Gastrocnemius medialis (tissue), 4 donors: Measurements from ENCODE around the gene NKAPD1. TPM values are rescaled to one million over a fixed set of nuclear protein-coding genes. Genes with fewer than 3 reads are reported as not detected.
"Not testable (repeated sequence)": the region's sequence is repeated elsewhere in the genome, so short reads cannot be mapped to it uniquely, and the experiment has no call there.

Source experiments
- ATAC-seq, 2 donors: fragments of 150-250 bp; one replicate each; pipeline ENCODE4 v1.9.1; 2016
- DNase-seq, 2 donors: peaks; one replicate each; pipeline ENCODE4 v3.0.0-alpha.2; 2019
- H3K27ac ChIP-seq, 4 donors: fragments of 200-600 bp; sonication (generic); 1 replicate in 1 of 4; 2 replicates in 3 of 4; pipeline ENCODE4 v1.5.1; 2016 to 2018; ENCODE audit warnings: mild to moderate bottlenecking in 2 of 4, moderate library complexity in 1 of 4
- H3K27me3 ChIP-seq, 3 donors: fragments of 200-600 bp; sonication (generic) in 2 of 3; 1 replicate in 1 of 3; 2 replicates in 2 of 3; pipeline versions ENCODE4 v1.5.1 to v1.6.0; 2016 to 2019; ENCODE audit warnings: mild to moderate bottlenecking in 1 of 3, moderate library complexity in 1 of 3
- H3K36me3 ChIP-seq, 2 donors: fragments of 200-600 bp; sonication (generic) in 1 of 2; one replicate each; pipeline ENCODE4 v1.5.1; 2017 to 2018
- H3K4me1 ChIP-seq, 2 donors: fragments of 200-600 bp; sonication (generic) in 1 of 2; one replicate each; pipeline ENCODE4 v1.5.1; 2016 to 2017; ENCODE audit warnings: mild to moderate bottlenecking in 2 of 2
- H3K4me3 ChIP-seq, 4 donors: fragments of 200-600 bp; sonication (generic) in 3 of 4; 1 replicate in 1 of 4; 2 replicates in 3 of 4; pipeline ENCODE4 v1.5.1; 2016 to 2019; ENCODE audit warnings: mild to moderate bottlenecking in 2 of 4
- H3K9me3 ChIP-seq, 3 donors: fragments of 200-600 bp; sonication (generic) in 2 of 3; 1 replicate in 1 of 3; 2 replicates in 2 of 3; pipeline ENCODE4 v1.5.1; 2016 to 2019
- CTCF ChIP-seq, 5 experiments: fragments of 450-650 bp in 3 of 5; fragments of 200-600 bp in 2 of 5; sonication (generic) in 2 of 5; IDR thresholded peaks in 4 of 5; conservative IDR thresholded peaks in 1 of 5; 1 replicate in 4 of 5; 2 replicates in 1 of 5; pipeline ENCODE4 v1.5.1; 2016 to 2019; ENCODE audit warnings: antibody characterized with exemption in 5 of 5, mild to moderate bottlenecking in 3 of 5, moderate library complexity in 3 of 5
- POLR2A ChIP-seq, 2 donors: fragments of 450-650 bp; IDR thresholded peaks; one replicate each; pipeline ENCODE4 v1.6.1; 2017; ENCODE audit warnings: antibody characterized with exemption in 2 of 2, mild to moderate bottlenecking in 2 of 2, moderate library complexity in 2 of 2
- in situ Hi-C, 4 donors: fragments of 200-750 bp; cut with MboI; loops; one replicate each; pipeline versions ENCODE4 v1.15.0 to v1.8.0; 2017; ENCODE audit warnings: low sequenced_read_pairs in 4 of 4
- intact Hi-C: fragments of 100-400 bp; cut with DNase I; formaldehyde crosslinking; loops from one replicate; pipeline ENCODE4 v1.15.1; 2023; ENCODE audit warnings: low total_unique reads
- total RNA-seq, 4 donors: library from RNA; depleted of rRNA; stranded (reverse); fragments of >200 nt; gene quantifications; one replicate each; pipeline versions ENCODE4 v1.1.0 to v1.2.3, GENCODE V29; 2016

The NKAPD1 gene, protein sequence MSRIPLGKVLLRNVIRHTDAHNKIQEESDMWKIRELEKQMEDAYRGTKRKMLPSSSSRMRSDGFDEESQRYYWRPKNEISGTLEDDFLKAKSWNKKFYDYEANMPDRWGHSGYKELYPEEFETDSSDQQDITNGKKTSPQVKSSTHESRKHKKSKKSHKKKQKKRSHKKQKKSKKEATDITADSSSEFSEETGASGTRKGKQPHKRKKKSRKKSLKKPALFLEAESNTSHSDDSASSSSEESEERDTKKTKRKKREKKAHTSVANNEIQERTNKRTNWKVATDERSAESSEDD
- total RNA-seq, result 10 to 100 TPM in 2 of 4 donors, 1 to 10 TPM in 2; 4.0 to 10.5 (median 9.0) TPM

DNA sequence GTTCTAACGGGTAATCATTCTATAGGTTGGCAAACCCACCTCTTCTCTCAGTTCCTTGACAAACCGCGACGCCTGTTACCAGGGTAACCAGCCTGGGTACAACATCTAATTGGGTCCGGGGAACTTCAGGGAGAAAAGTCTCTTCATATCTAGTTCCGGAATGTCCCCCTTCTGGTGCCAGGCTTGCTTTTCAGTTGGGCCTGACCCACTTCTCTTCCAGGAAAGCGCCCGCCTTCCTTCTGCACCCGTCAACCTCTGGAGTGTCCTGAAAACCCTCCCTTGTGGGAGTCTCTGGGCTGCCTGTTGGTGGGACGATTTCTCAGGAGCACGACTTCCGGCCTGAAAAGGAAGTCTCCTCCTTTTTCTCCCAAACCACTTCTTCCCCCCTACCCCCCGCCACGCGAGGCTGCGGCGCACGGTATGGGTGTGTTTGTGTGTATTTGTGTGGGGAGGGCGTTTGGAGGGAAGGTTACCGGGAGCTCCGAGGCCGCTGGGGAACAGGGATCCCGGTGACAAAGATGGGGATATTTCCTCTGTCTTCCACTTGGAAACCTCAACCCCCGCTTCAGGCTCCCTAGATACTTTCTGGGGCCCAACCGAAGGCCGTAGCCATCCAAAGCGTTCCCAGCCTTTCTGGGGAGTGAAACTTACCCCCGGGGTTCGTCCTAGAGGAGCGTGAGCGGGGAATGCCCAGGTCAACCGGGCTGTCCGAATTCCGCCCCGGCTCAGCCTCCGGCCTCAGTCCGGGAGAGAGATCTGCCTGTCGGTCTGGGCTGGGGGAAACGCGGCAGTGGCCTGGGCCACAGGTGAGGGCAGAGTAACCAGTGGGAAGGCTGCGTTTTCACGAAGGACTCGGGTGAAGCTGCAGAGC lies at the start of gene NKAPD1, which contains the start of gene PIH1D2:
NKAPD1 (plus strand) TSS at position 359 of the 871 bp plus-strand sequence. CDS start 1,276 bp downstream, outside the sequence.
PIH1D2 (minus strand) TSS at position 77 of the 871 bp plus-strand sequence. CDS start 843 bp downstream, outside the sequence.
- Histone ChIP-seq H3K4me3 (peak within 1 kb of the TSS; percentile 70 to 86 (median 83)), H3K4me1 (peaks cover 15 to 22% of the 10 kb centered on the region in 2 donors), H3K9me3 (no peaks in the 10 kb centered on the region), H3K27ac (peak within 1 kb of the TSS; percentile 82 to 96 (median 88)), H3K27me3 (no peaks in the 10 kb centered on the region), H3K36me3 (peaks cover 0 to 33% of the 10 kb centered on the region in 2 donors)
- intact Hi-C loops, result no loop called here
- in situ Hi-C loops, result loop anchor here in 1 of 4 donors (10.0 kb wide), 1 partner anchor 199 kb away; the partner anchor contains the start of genes ALG9, CFAP68 and FDXACB1
- ATAC-seq, result peak; percentile 91 to 94
- TF ChIP-seq POLR2A (IDR thresholded peaks at IDR 0.05) (peak in 1 of 2 donors; percentile 43), CTCF (IDR thresholded peaks at IDR 0.05 in 4 of 5, conservative IDR thresholded peaks at IDR 0.05 in 1 of 5) (no peak)
- DNase-seq, result peak; percentile 52 to 69

GRCh38 chr11:112024773-112025678 lies 49.1 kb upstream of the NKAPD1 start, which contains the start of gene DLAT:
Gene DLAT, plus strand, starts transcription at chr11:112025408. Its CDS starts 65 bp downstream, at chr11:112025473.
- TF ChIP-seq CTCF (IDR thresholded peaks at IDR 0.05 in 4 of 5, conservative IDR thresholded peaks at IDR 0.05 in 1 of 5), result no peak
- peak; percentile 35 to 68 for TF ChIP-seq POLR2A (IDR thresholded peaks at IDR 0.05)
- peak within 1 kb of the TSS; percentile 89 to 98 (median 94) for H3K27ac ChIP-seq
- DNase-seq, result peak; percentile 80 to 88
- no peaks in the 10 kb centered on the region for H3K9me3 ChIP-seq
- in situ Hi-C loops, result no loop called here
- peak; percentile 94 to 95 for ATAC-seq
- H3K4me1 ChIP-seq, result peaks cover 11 to 17% of the 10 kb centered on the region in 2 donors
- H3K4me3 ChIP-seq, result peak within 1 kb of the TSS; percentile 92 to 96 (median 94)
- no peaks in the 10 kb centered on the region for H3K27me3 ChIP-seq
- intact Hi-C loops, result loop anchor here (5.0 kb wide), 1 partner anchor 62 kb away; the partner anchor contains the start of genes SDHD and TIMM8B
- peaks cover 0 to 15% of the 10 kb centered on the region in 2 donors for H3K36me3 ChIP-seq

GRCh38 chr11:112025707-112026106 lies 48.4 kb upstream of the NKAPD1 start:
- Histone ChIP-seq H3K27me3 (no peaks in the 10 kb centered on the region), H3K27ac (peak overlapping the region; percentile 89 to 98 (median 94)), H3K4me1 (peaks cover 8 to 17% of the 10 kb centered on the region in 2 donors), H3K36me3 (peaks cover 0 to 22% of the 10 kb centered on the region in 2 donors), H3K9me3 (no peaks in the 10 kb centered on the region), H3K4me3 (peak overlapping the region; percentile 92 to 96 (median 94))
- ATAC-seq, result peak; percentile 10 to 14
- intact Hi-C loops, result loop anchor here (5.0 kb wide), 1 partner anchor 62 kb away; the partner anchor contains the start of genes SDHD and TIMM8B
- no peak for DNase-seq
- TF ChIP-seq CTCF (IDR thresholded peaks at IDR 0.05 in 4 of 5, conservative IDR thresholded peaks at IDR 0.05 in 1 of 5) (no peak), POLR2A (IDR thresholded peaks at IDR 0.05) (no peak)
- in situ Hi-C loops, result no loop called here

DNA sequence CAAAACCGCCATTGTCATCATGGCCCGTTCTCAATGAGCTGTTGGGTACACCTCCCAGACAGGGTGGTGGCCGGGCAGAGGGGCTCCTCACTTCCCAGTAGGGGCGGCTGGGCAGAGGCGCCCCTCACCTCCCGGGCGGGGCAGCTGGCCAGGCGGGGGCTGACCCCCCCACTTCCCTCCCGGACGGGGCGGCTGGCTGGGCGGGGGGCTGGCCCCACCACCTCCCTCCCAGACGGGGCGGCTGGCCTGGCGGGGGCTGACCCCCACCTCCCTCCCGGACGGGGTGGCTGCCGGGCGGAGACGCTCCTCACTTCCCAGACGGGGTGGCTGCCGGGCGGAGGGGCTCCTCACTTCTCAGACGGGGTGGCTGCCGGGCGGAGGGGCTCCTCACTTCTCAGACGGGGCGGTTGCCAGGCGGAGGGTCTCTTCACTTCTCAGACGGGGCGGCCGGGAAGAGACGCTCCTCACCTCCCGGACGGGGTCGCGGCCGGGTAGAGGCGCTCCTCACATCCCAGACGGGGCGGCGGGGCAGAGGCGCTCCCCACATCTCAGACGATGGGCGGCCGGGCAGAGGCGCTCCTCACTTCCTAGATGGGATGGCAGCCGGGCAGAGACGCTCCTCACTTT lies 47.2 kb upstream of the NKAPD1 start:
- H3K9me3 ChIP-seq, H3K27ac ChIP-seq, ATAC-seq, DNase-seq, in situ Hi-C loops, H3K4me3 ChIP-seq, H3K27me3 ChIP-seq: not testable (repeated sequence)
- Histone ChIP-seq H3K4me1 (peaks cover 8 to 17% of the 10 kb centered on the region in 2 donors), H3K36me3 (peaks cover 0 to 30% of the 10 kb centered on the region in 2 donors)
- intact Hi-C loops, result loop anchor here (5.0 kb wide), 1 partner anchor 60 kb away; the partner anchor contains the start of genes SDHD and TIMM8B
